ENCODE data around the gene ARHGAP1. TPM values are rescaled to one million over a fixed set of nuclear protein-coding genes. Genes with fewer than 3 reads are reported as not detected.
A peak's percentile ranks its signal among the peaks of the same experiment; 100 is the strongest.

Gene ARHGAP1
- total RNA-seq: 10 to 100 TPM; 33.7 to 36.3 TPM
- polyA plus RNA-seq (2013, experiment 1 of 2): 51.0 TPM
- 57.0 TPM for polyA plus RNA-seq (2013, experiment 2 of 2)
- total RNA-seq: 14.7 to 101 (median 60.5) reads per million in 172 experiments

DNA sequence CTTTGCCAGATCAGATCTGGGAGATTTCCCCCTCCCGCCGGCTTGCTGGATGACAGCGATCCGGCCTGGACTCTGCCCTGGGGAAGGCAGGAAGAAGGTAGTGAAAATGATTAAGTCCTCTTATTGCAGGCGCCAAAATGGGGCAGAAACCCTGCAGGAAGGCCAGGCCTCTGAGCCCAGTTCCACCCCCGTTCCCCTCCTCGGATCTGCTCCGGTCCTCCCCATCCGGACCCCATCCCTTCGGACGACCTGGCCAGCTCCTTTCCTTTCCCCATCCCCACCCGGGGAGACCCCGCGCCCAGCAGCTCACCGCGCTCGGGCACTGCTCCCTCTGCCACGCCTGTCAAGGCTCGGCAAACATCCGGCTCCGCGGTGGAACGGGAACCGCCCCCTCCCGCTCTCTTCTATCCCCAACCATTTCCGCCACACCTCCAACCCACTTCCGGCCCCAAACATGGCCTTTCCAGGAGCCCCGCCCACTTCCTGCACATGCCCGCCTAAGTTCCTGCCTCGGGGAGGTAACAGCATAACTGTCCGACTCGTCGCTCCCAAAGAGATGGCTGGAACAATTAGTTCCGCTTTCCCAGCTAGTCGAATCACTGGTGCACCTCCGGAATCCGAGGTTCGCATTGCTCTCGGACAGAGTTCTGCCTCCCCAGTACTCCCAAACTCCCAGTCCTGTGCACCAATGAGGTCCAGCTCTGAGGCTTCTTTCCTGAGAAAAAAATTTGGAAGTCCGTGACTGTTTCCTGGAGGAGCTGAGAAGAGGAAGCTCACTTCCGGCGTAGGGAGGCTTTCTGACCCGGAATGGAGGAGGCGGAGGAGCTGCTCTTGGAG, at the start of gene ARHGAP1, which contains the start of gene ZNF408:
TSS of gene ARHGAP1 (minus strand) at position 379 of the 837 bp plus-strand sequence. CDS start 4,512 bp downstream, outside the sequence.
TSS of gene ZNF408 (plus strand) at position 791 of the 837 bp plus-strand sequence. CDS start at position 808, 17 bp downstream.
- peaks cover 62% of the 10 kb centered on the region for H3K4me1 Mint-ChIP-seq (ENCODE audit: low read depth)

DNA sequence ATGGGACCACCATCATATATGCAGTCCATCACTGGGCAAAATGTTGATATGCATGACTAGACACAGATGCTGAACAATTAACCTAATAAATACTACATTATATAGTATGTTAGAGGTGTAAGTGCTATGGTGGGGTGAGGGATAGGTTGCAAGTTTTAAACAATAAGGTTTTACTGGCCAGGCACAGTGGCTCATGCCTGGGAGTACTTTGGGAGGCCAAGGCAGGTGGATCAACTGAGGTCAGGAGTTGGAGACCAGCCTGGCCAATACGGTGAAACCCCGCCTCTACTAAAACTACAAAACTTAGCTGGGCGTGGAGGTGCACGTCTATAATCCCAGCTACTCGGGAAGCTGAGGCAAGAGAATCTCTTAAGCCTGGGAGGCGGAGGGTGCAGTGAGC, 46.7 kb upstream of the ARHGAP1 start:
- no peak overlapping the region for H3K27ac ChIP-seq (ENCODE audit: low read depth in 1 of 2, low read length in 2 of 2)
- no peaks in the 10 kb centered on the region for H3K9me3 ChIP-seq (ENCODE audit: control insufficient read depth in 1 of 2, insufficient read depth in 1 of 2, low read length in 2 of 2)
- Mint-ChIP-seq H3K36me3 (ENCODE audit: low read depth) (peaks cover 89% of the 10 kb centered on the region), H3K27ac (no peak overlapping the region), H3K9me3 (no peaks in the 10 kb centered on the region), H3K27me3 (no peaks in the 10 kb centered on the region), H3K4me1 (ENCODE audit: low read depth) (no peaks in the 10 kb centered on the region), H3K4me3 (no peak overlapping the region)
- H3K4me3 ChIP-seq (ENCODE audit: low read length): no peak overlapping the region
- DNase-seq (no peak), ATAC-seq (ENCODE audit: poor library complexity) (no peak)
- TF ChIP-seq, protein P1, sequence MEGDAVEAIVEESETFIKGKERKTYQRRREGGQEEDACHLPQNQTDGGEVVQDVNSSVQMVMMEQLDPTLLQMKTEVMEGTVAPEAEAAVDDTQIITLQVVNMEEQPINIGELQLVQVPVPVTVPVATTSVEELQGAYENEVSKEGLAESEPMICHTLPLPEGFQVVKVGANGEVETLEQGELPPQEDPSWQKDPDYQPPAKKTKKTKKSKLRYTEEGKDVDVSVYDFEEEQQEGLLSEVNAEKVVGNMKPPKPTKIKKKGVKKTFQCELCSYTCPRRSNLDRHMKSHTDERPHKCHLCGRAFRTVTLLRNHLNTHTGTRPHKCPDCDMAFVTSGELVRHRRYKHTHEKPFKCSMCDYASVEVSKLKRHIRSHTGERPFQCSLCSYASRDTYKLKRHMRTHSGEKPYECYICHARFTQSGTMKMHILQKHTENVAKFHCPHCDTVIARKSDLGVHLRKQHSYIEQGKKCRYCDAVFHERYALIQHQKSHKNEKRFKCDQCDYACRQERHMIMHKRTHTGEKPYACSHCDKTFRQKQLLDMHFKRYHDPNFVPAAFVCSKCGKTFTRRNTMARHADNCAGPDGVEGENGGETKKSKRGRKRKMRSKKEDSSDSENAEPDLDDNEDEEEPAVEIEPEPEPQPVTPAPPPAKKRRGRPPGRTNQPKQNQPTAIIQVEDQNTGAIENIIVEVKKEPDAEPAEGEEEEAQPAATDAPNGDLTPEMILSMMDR (IDR thresholded peaks at IDR 0.05): no peak
- CTCF ChIA-PET: no interaction called here
- POLR2A ChIA-PET: no interaction called here
- intact Hi-C loops (cut with DNase I, micrococcal nuclease): no loop called here
- H3K4me1 ChIP-seq (ENCODE audit: insufficient read depth, low read length): no peaks in the 10 kb centered on the region
- peaks cover 71% of the 10 kb centered on the region for H3K36me3 ChIP-seq (ENCODE audit: insufficient read depth, low read length)
- no peaks in the 10 kb centered on the region for H3K27me3 ChIP-seq (ENCODE audit: control insufficient read depth in 1 of 2, insufficient read depth in 2 of 2, low read length in 2 of 2)

More for the DNA sequence above, at the start of gene ARHGAP1, which contains the start of gene ZNF408:
- peak; percentile 93 for ATAC-seq (ENCODE audit: poor library complexity)
- peak; percentile 98 to 100 (median 99) for DNase-seq
- POLR2A ChIA-PET: interaction anchor here (0.6 to 10.9 kb wide), 15 partner anchors 8 to 514 kb away, joined by 3 to 146 read pairs (median 4); partner anchors contain the start of genes AMBRA1, ATG13, DDB2 and F2
- peak within 1 kb of the TSS; percentile 87 for H3K27ac Mint-ChIP-seq
- Histone ChIP-seq H3K27me3 (ENCODE audit: control insufficient read depth in 1 of 2, insufficient read depth in 2 of 2, low read length in 2 of 2) (no peaks in the 10 kb centered on the region), H3K9me3 (ENCODE audit: control insufficient read depth in 1 of 2, insufficient read depth in 1 of 2, low read length in 2 of 2) (no peaks in the 10 kb centered on the region), H3K36me3 (ENCODE audit: insufficient read depth, low read length) (peaks cover 46% of the 10 kb centered on the region), H3K4me3 (ENCODE audit: low read length) (peak within 1 kb of the TSS; percentile 84), H3K4me1 (ENCODE audit: insufficient read depth, low read length) (peaks cover 62% of the 10 kb centered on the region), H3K27ac (ENCODE audit: low read depth in 1 of 2, low read length in 2 of 2) (peak within 1 kb of the TSS; percentile 72 to 78)
- intact Hi-C loops (cut with DNase I, micrococcal nuclease): loop anchor here (1.0 to 10.0 kb wide), 9 partner anchors 29 to 874 kb away; partner anchors contain the start of genes ARFGAP2 (in 1 of the 2), ATG13 (in 1 of the 2), CSTPP1 (in 1 of the 2) and DDB2 (in 1 of the 2)
- TF ChIP-seq, protein P1 (IDR thresholded peaks at IDR 0.05): no peak
- H3K36me3 Mint-ChIP-seq (ENCODE audit: low read depth): peaks cover 76% of the 10 kb centered on the region
- H3K4me3 Mint-ChIP-seq: peak within 1 kb of the TSS; percentile 96
- no peaks in the 10 kb centered on the region for H3K9me3 Mint-ChIP-seq
- H3K27me3 Mint-ChIP-seq: no peaks in the 10 kb centered on the region
- CTCF ChIA-PET: interaction anchor here (0.9 to 1.2 kb wide), 2 partner anchors 29 to 83 kb away, joined by 4 to 5 read pairs; partner anchors contain the start of genes ATG13 and HARBI1

DNA sequence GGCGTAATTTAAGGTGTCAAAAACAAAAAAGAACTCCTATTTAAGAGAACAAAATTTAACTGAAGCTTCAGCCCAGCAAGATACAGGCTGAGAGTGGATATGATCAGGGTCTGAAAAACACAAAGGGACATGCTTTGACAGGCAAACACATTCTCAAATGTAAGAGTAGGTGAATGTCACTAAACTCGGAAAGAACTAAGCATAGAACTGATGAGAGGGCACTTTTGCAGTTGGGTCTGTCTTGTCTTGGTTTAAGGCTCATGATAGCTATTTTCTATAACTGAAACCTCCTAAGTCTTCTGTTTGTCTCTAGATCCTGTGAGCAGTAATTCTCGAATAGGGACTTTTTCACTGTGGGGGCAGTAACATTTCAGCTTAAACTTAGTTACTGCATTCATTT, 45.6 kb upstream of the ARHGAP1 start:
- H3K27me3 Mint-ChIP-seq: no peaks in the 10 kb centered on the region
- ChIA-PET POLR2A (no interaction called here), CTCF (no interaction called here)
- H3K27ac ChIP-seq (ENCODE audit: low read depth in 1 of 2, low read length in 2 of 2): no peak overlapping the region
- no peak overlapping the region for H3K4me3 ChIP-seq (ENCODE audit: low read length)
- DNase-seq (no peak), ATAC-seq (ENCODE audit: poor library complexity) (no peak)
- no peaks in the 10 kb centered on the region for H3K27me3 ChIP-seq (ENCODE audit: control insufficient read depth in 1 of 2, insufficient read depth in 2 of 2, low read length in 2 of 2)
- no peak overlapping the region for H3K4me3 Mint-ChIP-seq
- H3K4me1 ChIP-seq (ENCODE audit: insufficient read depth, low read length): no peaks in the 10 kb centered on the region
- no peaks in the 10 kb centered on the region for H3K9me3 ChIP-seq (ENCODE audit: control insufficient read depth in 1 of 2, insufficient read depth in 1 of 2, low read length in 2 of 2)
- H3K36me3 Mint-ChIP-seq (ENCODE audit: low read depth): peaks cover 87% of the 10 kb centered on the region
- TF ChIP-seq, protein P1 (IDR thresholded peaks at IDR 0.05): no peak
- H3K9me3 Mint-ChIP-seq: no peaks in the 10 kb centered on the region
- H3K4me1 Mint-ChIP-seq (ENCODE audit: low read depth): no peaks in the 10 kb centered on the region
- no peak overlapping the region for H3K27ac Mint-ChIP-seq
- H3K36me3 ChIP-seq (ENCODE audit: insufficient read depth, low read length): peaks cover 67% of the 10 kb centered on the region
- intact Hi-C loops (cut with DNase I, micrococcal nuclease): no loop called here
